HepG2 (cell line): ENCODE results near the gene CGNL1. TPM values are rescaled to one million over a fixed set of nuclear protein-coding genes. Genes with fewer than 3 reads are reported as not detected.
A peak's percentile ranks its signal among the peaks of the same experiment; 100 is the strongest.

Source experiments
- ATAC-seq: fragments of 200-7000 bp; cut with Tn5 transposase; 3 replicates; pipeline ENCODE4 v1.9.1; 2020; ENCODE audit warnings: mild to moderate bottlenecking, moderate library complexity
- BruUV-seq: library from RNA; stranded (reverse); fragments of 400-500 nt; replicated peaks from 2 replicates; lab custom pipeline; 2021; lab: Mats Ljungman, UMichigan
- CTCF ChIA-PET: fragments of 300-600 bp; formaldehyde crosslinking; extraction: SDS; loops from one replicate; lab custom pipeline; 2021; ENCODE audit warnings: low total read pairs, inconsistent platforms, low intra/inter-chr PET ratio; lab: Yijun Ruan, JAX
- POLR2A ChIA-PET: fragments of 350-600 bp; sonication (Branson Sonifier 250); formaldehyde crosslinking; loops from one replicate; lab custom pipeline; 2020; ENCODE audit warnings: antibody characterized with exemption, inconsistent platforms; lab: Yijun Ruan, JAX
- DNase-seq: peaks from one replicate; pipeline ENCODE4 v3.0.0-alpha.2; 2015; ENCODE audit warnings: low spot score
- FAIRE-seq: peaks from 3 replicates; lab custom pipeline; 2011; peaks lifted over from hg19 to GRCh38; lab: Jason Lieb, UNC
- H2AFZ ChIP-seq: one replicate; pipeline ENCODE4 v1.6.1; 2011; ENCODE audit warnings: low read length, inconsistent platforms
- H3K27ac ChIP-seq: fragments of 300-600 bp; 3 replicates; pipeline ENCODE4 v1.8.0; 2011; ENCODE audit warnings: mixed run types, mild to moderate bottlenecking, mixed read lengths, low read length, inconsistent platforms; ENCODE audit not compliant: insufficient read depth; ENCODE audit errors: extremely low read length
- H3K27me3 ChIP-seq, 2 experiments: fragments of 200-600 bp in 1 of 2; 2 replicates in 1 of 2; 3 replicates in 1 of 2; pipeline versions ENCODE4 v1.6.0 to v1.8.0; 2011; ENCODE audit warnings: low read length in 2 of 2, mild to moderate bottlenecking in 2 of 2, moderate library complexity in 2 of 2, inconsistent platforms in 1 of 2; ENCODE audit not compliant: insufficient read depth in 2 of 2, control insufficient read depth in 1 of 2
- H3K36me3 ChIP-seq, 2 experiments: fragments of 200-600 bp in 1 of 2; replicated peaks in 1 of 2; 2 replicates in 1 of 2; 3 replicates in 1 of 2; pipeline versions ENCODE4 v1.5.1 to v1.8.0; 2011; ENCODE audit warnings: low read length in 2 of 2, inconsistent platforms in 1 of 2; ENCODE audit not compliant: insufficient read depth in 2 of 2, control insufficient read depth in 1 of 2
- H3K4me1 ChIP-seq: 2 replicates; pipeline ENCODE4 v1.5.1; 2012; ENCODE audit warnings: low read length, inconsistent platforms; ENCODE audit not compliant: insufficient read depth
- H3K4me2 ChIP-seq: 2 replicates; pipeline ENCODE4 v1.6.0; 2011; ENCODE audit warnings: low read depth, low read length, inconsistent platforms
- H3K4me3 ChIP-seq, 3 experiments: fragments of 200-600 bp in 1 of 3; sonication (generic), shearing (Covaris generic) in 1 of 3; replicated peaks in 1 of 3; 2 replicates each; pipeline ENCODE4 v1.5.1; 2011 to 2016; ENCODE audit warnings: low read length in 3 of 3, inconsistent platforms in 2 of 3, low read depth in 2 of 3, mild to moderate bottlenecking in 2 of 3, control low read depth in 1 of 3, mixed read lengths in 1 of 3; ENCODE audit not compliant: insufficient read depth in 1 of 3
- H3K79me2 ChIP-seq: one replicate; pipeline ENCODE4 v1.6.1; 2011; ENCODE audit warnings: low read length, inconsistent platforms; ENCODE audit not compliant: insufficient read depth
- H3K9ac ChIP-seq: 2 replicates; pipeline ENCODE4 v1.6.0; 2011; ENCODE audit warnings: mild to moderate bottlenecking, low read depth, low read length, inconsistent platforms; ENCODE audit not compliant: insufficient read depth
- H3K9me3 ChIP-seq: 2 replicates; pipeline ENCODE4 v1.5.1; 2012; ENCODE audit warnings: mild to moderate bottlenecking, low read length
- H4K20me1 ChIP-seq: 2 replicates; pipeline ENCODE4 v1.6.0; 2011; ENCODE audit warnings: inconsistent platforms, mild to moderate bottlenecking, low read length, moderate library complexity; ENCODE audit not compliant: insufficient read depth
- ARHGAP35 ChIP-seq: sonication (generic); formaldehyde crosslinking; IDR thresholded peaks from 2 replicates; pipeline ENCODE4 v1.9.0; 2022; ENCODE audit warnings: mild to moderate bottlenecking, inconsistent platforms, moderate library complexity, missing genetic modification reagents, borderline replicate concordance
- ELF1 ChIP-seq: sonication (generic); formaldehyde crosslinking; IDR thresholded peaks from 2 replicates; pipeline ENCODE4 v1.4.0; 2020; ENCODE audit warnings: missing genetic modification reagents
- ETV6 ChIP-seq: sonication (generic); formaldehyde crosslinking; conservative IDR thresholded peaks from 2 replicates; pipeline ENCODE4 v1.4.0; 2020; ENCODE audit warnings: missing genetic modification reagents
- GLI4 ChIP-seq: sonication (generic); formaldehyde crosslinking; IDR thresholded peaks from 2 replicates; pipeline ENCODE4 v1.5.1; 2020; ENCODE audit warnings: missing genetic modification reagents, mild to moderate bottlenecking, moderate library complexity, borderline replicate concordance
- IKZF4 ChIP-seq: sonication (generic); formaldehyde crosslinking; IDR thresholded peaks from 2 replicates; pipeline ENCODE4 v1.5.1; 2020; ENCODE audit warnings: borderline replicate concordance, mild to moderate bottlenecking, low read depth, missing genetic modification reagents; ENCODE audit errors: not compliant biosample characterization
- KLF11 ChIP-seq: IDR thresholded peaks from 2 replicates; pipeline ENCODE4 v1.6.1; 2016; ENCODE audit warnings: missing compliant biosample characterization
- PHF8 ChIP-seq: sonication (generic); formaldehyde crosslinking; IDR thresholded peaks from 2 replicates; pipeline ENCODE4 v1.5.0; 2020; ENCODE audit warnings: missing genetic modification reagents
- POLR2A ChIP-seq, 2 experiments: IDR thresholded peaks; 2 replicates each; pipeline ENCODE4 v1.6.1; 2011; ENCODE audit warnings: low read depth in 2 of 2, low read length in 2 of 2, mild to moderate bottlenecking in 1 of 2, moderate library complexity in 1 of 2; ENCODE audit not compliant: insufficient read depth in 1 of 2
- RELA ChIP-seq: sonication (generic); formaldehyde crosslinking; IDR thresholded peaks from 2 replicates; pipeline ENCODE4 v1.4.0; 2020; ENCODE audit warnings: missing genetic modification reagents
- ZBTB3 ChIP-seq: sonication (generic); formaldehyde crosslinking; IDR thresholded peaks from 2 replicates; pipeline ENCODE4 v1.4.0; 2020; ENCODE audit warnings: low read depth, mild to moderate bottlenecking, moderate library complexity, missing genetic modification reagents, borderline replicate concordance
- ZNF644 ChIP-seq: IDR thresholded peaks from 2 replicates; pipeline ENCODE4 v1.6.1; 2016; ENCODE audit warnings: low read depth
- ZNF839 ChIP-seq: sonication (generic); formaldehyde crosslinking; IDR thresholded peaks from 2 replicates; pipeline ENCODE4 v1.4.0; 2020; ENCODE audit warnings: missing genetic modification reagents, mild to moderate bottlenecking, borderline replicate concordance
- WGBS: methylation state at CpG from one replicate; pipeline ENCODE4 v1.1.6; 2017; ENCODE audit warnings: low lambda C conversion rate; 5-methylcytosine and 5-hydroxymethylcytosine counted together
- in situ Hi-C: cut with HindIII; loops from 2 replicates; pipeline ENCODE4 v1.10.0; 2017; ENCODE audit warnings: low pct_unique_long_range_greater_than_20kb; ENCODE audit not compliant: extremely low pct_ligation_motif_present
- intact Hi-C: fragments of 100-400 bp; cut with micrococcal nuclease; formaldehyde crosslinking; loops from one replicate; pipeline ENCODE4 v1.10.0; 2022; ENCODE audit not compliant: unreplicated experiment
- polyA plus RNA-seq, 8 experiments: library from polyadenylated mRNA; depleted of rRNA in 3 of 8; stranded (reverse) in 7 of 8; unstranded in 1 of 8; fragments of >200 nt; fragmentation: Illumina TruSeq in 4 of 8; extraction: Trizol in 4 of 8; gene quantifications; 2 replicates each; pipeline versions ENCODE4 v1.2.1 to v1.2.3, GENCODE V29; 2011 to 2016; ENCODE audit warnings: low read depth in 4 of 8, missing spikeins in 1 of 8, mixed read lengths in 1 of 8; ENCODE audit not compliant: insufficient read depth in 1 of 8
- total RNA-seq, 5 experiments: library from RNA; depleted of rRNA; stranded (reverse); fragments of >200 nt; fragmentation: Illumina TruSeq; extraction: Trizol; gene quantifications; 2 replicates each; pipeline ENCODE4 v1.2.3, GENCODE V29; 2016; ENCODE audit warnings: low read depth in 1 of 5
- TF ChIP-seq, protein P1 (sequence below), 2 experiments: sonication (generic) in 1 of 2; formaldehyde crosslinking in 1 of 2; IDR thresholded peaks; 2 replicates each; pipeline versions ENCODE4 v1.4.0 to v1.6.1; 2018 to 2020; ENCODE audit warnings: missing genetic modification reagents in 2 of 2, borderline replicate concordance in 1 of 2, low read depth in 1 of 2, mild to moderate bottlenecking in 1 of 2, missing biosample characterization in 1 of 2
- TF ChIP-seq, protein P2 (sequence below), 2 experiments: sonication (generic) in 1 of 2; formaldehyde crosslinking in 1 of 2; IDR thresholded peaks; 2 replicates each; pipeline versions ENCODE4 v1.6.1 to v1.9.0; 2014 to 2022; ENCODE audit warnings: antibody characterized with exemption in 1 of 2, borderline replicate concordance in 1 of 2, inconsistent platforms in 1 of 2, low read depth in 1 of 2, missing genetic modification reagents in 1 of 2

The CGNL1 gene
- total and polyA plus RNA-seq, 2 of the 13 experiments (the other 11 are each of a cell fraction or from before 2014, with no cell fraction given): 5.6 to 15.6 TPM

DNA sequence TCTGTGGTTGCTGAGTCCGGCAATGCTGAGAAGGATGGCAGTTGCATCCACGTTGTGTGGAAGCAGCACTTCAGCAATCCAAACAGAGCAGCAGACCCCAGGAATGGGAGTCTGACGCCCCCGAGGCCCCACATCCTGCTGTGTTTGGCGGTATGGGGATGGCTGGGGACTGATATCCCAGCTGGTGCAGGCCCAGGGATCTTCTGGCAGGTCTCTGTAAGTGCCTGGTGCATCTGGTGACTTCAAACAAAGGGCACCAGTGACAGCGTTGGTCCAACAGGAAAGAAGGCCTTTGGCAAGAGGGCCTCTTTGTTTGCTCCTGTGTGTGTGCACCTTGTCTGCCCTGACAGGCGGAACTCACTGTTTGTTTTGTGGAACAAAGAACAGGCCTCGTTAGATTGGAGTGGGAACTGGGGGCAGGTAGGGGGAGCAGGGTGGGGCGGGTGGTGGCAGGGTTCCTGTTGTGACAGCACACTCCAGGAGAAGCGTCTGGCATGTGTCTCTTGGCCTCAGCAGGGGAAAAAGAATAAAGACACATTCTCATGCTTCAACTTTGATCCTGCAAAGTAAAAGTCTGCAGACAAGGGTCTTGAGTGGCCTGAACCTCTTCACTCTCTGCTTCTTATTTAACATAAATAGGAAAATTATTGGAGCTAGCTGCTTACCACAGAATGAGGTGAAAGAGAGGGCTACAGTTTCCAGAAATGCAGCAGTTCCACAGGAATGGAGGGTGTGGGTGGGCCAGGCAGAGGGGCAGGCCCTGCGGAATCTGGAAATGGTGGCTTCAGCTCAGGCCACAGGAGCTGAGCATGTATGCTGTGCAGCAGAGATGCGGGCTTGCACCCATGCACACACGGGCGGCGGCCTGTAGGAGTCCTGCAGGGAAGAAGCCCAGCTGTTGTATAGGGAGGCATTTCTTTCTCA lies 120.9 kb downstream of the CGNL1 start:
- in situ Hi-C loops: no loop called here
- DNase-seq: peak; percentile 100
- intact Hi-C loops: loop anchor here (1.0 kb wide), 1 partner anchor 19 kb away; no protein-coding TSS in a partner anchor
- Histone ChIP-seq H3K9ac (peak overlapping the region; percentile 77), H3K79me2 (no peaks in the 10 kb centered on the region), H2AFZ (no peak overlapping the region), H3K27me3 (no peaks in the 10 kb centered on the region), H3K4me2 (peak overlapping the region; percentile 74), H3K4me1 (peaks cover 77% of the 10 kb centered on the region), H3K9me3 (no peaks in the 10 kb centered on the region), H4K20me1 (no peaks in the 10 kb centered on the region), H3K27ac (peak overlapping the region; percentile 94), H3K4me3 (peak overlapping the region in 1 of 3 experiments; percentile 55; a peak in 2 of 6 replicates), H3K36me3 (no peaks in the 10 kb centered on the region)
- CTCF ChIA-PET: no interaction called here
- 10% methylated on average over 8 of the region's 15 CpGs for WGBS
- FAIRE-seq: peak; percentile 97
- no TSS peak for BruUV-seq
- ATAC-seq: peak; percentile 97
- POLR2A ChIA-PET: interaction anchor here (1.1 to 2.6 kb wide), 3 partner anchors 11 to 121 kb away, joined by 3 to 26 read pairs (median 9); partner anchors contain the start of gene CGNL1
- TF ChIP-seq GLI4 (CRISPR knock-in tag): no peak
- TF ChIP-seq, protein P1, sequence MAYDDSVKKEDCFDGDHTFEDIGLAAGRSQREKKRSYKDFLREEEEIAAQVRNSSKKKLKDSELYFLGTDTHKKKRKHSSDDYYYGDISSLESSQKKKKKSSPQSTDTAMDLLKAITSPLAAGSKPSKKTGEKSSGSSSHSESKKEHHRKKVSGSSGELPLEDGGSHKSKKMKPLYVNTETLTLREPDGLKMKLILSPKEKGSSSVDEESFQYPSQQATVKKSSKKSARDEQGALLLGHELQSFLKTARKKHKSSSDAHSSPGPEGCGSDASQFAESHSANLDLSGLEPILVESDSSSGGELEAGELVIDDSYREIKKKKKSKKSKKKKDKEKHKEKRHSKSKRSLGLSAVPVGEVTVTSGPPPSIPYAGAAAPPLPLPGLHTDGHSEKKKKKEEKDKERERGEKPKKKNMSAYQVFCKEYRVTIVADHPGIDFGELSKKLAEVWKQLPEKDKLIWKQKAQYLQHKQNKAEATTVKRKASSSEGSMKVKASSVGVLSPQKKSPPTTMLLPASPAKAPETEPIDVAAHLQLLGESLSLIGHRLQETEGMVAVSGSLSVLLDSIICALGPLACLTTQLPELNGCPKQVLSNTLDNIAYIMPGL (CRISPR knock-in tag; IDR thresholded peaks at IDR 0.05; ENCODE audit: borderline replicate concordance in 1 of 2, low read depth in 1 of 2): peak; percentile 33 to 49; a peak in 1 of 4 replicates
- peak; percentile 45 for TF ChIP-seq IKZF4 (CRISPR knock-in tag)
- TF ChIP-seq, protein P2, sequence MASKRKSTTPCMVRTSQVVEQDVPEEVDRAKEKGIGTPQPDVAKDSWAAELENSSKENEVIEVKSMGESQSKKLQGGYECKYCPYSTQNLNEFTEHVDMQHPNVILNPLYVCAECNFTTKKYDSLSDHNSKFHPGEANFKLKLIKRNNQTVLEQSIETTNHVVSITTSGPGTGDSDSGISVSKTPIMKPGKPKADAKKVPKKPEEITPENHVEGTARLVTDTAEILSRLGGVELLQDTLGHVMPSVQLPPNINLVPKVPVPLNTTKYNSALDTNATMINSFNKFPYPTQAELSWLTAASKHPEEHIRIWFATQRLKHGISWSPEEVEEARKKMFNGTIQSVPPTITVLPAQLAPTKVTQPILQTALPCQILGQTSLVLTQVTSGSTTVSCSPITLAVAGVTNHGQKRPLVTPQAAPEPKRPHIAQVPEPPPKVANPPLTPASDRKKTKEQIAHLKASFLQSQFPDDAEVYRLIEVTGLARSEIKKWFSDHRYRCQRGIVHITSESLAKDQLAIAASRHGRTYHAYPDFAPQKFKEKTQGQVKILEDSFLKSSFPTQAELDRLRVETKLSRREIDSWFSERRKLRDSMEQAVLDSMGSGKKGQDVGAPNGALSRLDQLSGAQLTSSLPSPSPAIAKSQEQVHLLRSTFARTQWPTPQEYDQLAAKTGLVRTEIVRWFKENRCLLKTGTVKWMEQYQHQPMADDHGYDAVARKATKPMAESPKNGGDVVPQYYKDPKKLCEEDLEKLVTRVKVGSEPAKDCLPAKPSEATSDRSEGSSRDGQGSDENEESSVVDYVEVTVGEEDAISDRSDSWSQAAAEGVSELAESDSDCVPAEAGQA (IDR thresholded peaks at IDR 0.05; ENCODE audit: low read depth): no peak; the same call in 1 of the 2 replicates
- TF ChIP-seq, protein P2 (CRISPR knock-in tag; IDR thresholded peaks at IDR 0.05; ENCODE audit: borderline replicate concordance): no peak
- peak; percentile 53 for TF ChIP-seq ELF1
- TF ChIP-seq POLR2A (IDR thresholded peaks at IDR 0.05; ENCODE audit: insufficient read depth in 1 of 2, low read depth in 2 of 2, low read length in 2 of 2): peak; percentile 78 to 89
- peak; percentile 93 for TF ChIP-seq ZNF644 (CRISPR knock-in tag)
- TF ChIP-seq ARHGAP35: no peak
- no peak; the same call in 1 of the 2 replicates for TF ChIP-seq ETV6 (CRISPR knock-in tag)
- TF ChIP-seq ZBTB3 (CRISPR knock-in tag): 0 out of 2 replicates have a peak, but pooled peaks have one; percentile 33
- peak; percentile 66 for TF ChIP-seq PHF8
- TF ChIP-seq RELA: no peak; the same call in 1 of the 2 replicates
- peak; percentile 55; the same call in 1 of the 2 replicates for TF ChIP-seq KLF11 (CRISPR knock-in tag)
- TF ChIP-seq ZNF839 (CRISPR knock-in tag): no peak
